ENCODE data around the gene IQCC. TPM values are rescaled to one million over a fixed set of nuclear protein-coding genes. Genes with fewer than 3 reads are reported as not detected.

Gene IQCC
- polyA plus RNA-seq, 1 of the 3 experiments (the other 2 are of a cell fraction) = 2.4 TPM

DNA sequence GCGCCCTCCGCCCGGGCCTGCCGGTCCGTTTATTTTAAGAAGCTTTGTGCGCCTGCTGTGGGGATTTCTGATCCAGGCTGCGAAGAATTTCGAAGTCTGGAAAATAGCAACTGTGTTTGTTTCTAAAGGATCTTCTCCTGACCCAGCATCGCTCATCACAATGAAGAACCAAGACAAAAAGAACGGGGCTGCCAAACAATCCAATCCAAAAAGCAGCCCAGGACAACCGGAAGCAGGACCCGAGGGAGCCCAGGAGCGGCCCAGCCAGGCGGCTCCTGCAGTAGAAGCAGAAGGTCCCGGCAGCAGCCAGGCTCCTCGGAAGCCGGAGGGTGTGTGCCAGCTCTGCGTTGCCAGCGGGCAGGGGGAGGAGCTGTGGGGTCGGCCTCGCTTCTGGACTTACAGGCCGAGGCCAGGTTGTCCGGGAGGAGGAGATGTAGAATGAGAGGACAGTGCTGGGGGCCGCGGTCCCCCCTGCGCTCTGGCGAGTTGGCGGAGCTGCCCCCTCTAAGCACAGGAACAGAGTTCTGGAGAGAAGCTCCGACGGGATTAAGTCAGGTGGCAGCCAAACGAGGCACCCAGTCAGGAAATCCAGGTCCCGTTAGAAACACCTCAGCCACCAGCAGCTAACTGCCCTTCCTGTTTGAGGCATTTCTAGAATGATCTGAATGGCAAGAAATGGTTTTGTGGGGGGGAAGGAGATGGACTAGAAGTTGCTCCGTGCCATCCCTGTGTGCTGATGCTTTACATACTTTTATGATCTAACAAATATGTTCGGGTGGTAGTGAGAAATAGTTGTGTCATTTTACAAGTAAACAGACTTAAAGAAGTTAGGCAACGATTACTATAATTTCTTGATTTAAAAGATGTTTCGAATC, 25.0 kb upstream of the IQCC start:
- Histone ChIP-seq H3K36me3 (replicated peaks in 1 of 2; ENCODE audit: control insufficient read depth in 1 of 2, insufficient read depth in 2 of 2, low read length in 1 of 2) (peaks cover 23 to 35% of the 10 kb centered on the region in 2 experiments), H3F3A (replicated peaks; ENCODE audit: insufficient read depth) (peaks cover 35% of the 10 kb centered on the region), H2AFZ (ENCODE audit: low read depth) (peak overlapping the region; percentile 77; the same call in 1 of the 2 replicates), H3K9me3 (no peaks in the 10 kb centered on the region), H3K27ac (ENCODE audit: low read depth in 2 of 2, low read length in 1 of 2) (peak overlapping the region; percentile 90 to 96), H3K79me2 (ENCODE audit: insufficient read depth) (peaks cover 52% of the 10 kb centered on the region), H3K27me3 (ENCODE audit: insufficient read depth) (no peaks in the 10 kb centered on the region), H3K9ac (peak overlapping the region; percentile 98), H3K9me2 (no peaks in the 10 kb centered on the region), H4K20me1 (ENCODE audit: insufficient read depth) (peaks cover 12% of the 10 kb centered on the region; the same call in 1 of the 2 replicates), H3K4me3 (ENCODE audit: low read depth in 2 of 2, low read length in 1 of 2) (peak overlapping the region; percentile 65 to 82), H3K4me1 (ENCODE audit: control insufficient read depth in 1 of 2, insufficient read depth in 2 of 2, low read depth in 1 of 2, low read length in 1 of 2) (peaks cover 18 to 25% of the 10 kb centered on the region in 2 experiments; a peak in 3 of 4 replicates), H3K4me2 (peak overlapping the region; percentile 97)
- TF ChIP-seq SIN3A (IDR thresholded peaks at IDR 0.05; ENCODE audit: borderline replicate concordance, low read depth, low read length) (peak; percentile 25; the same call in 1 of the 2 replicates), MXI1 (IDR thresholded peaks at IDR 0.05; ENCODE audit: low read depth, low read length) (no peak), CHD2 (IDR thresholded peaks at IDR 0.05; ENCODE audit: low read length, partially characterized antibody) (no peak), NFIC (IDR thresholded peaks at IDR 0.05; ENCODE audit: borderline replicate concordance) (no peak), TAF1 (IDR thresholded peaks at IDR 0.05; ENCODE audit: borderline replicate concordance, low read depth, low read length) (peak; percentile 22; the same call in 1 of the 2 replicates), TEAD4 (IDR thresholded peaks at IDR 0.05; ENCODE audit: borderline replicate concordance, insufficient read depth) (no peak), GABPA (IDR thresholded peaks at IDR 0.05; ENCODE audit: low read depth) (peak; percentile 21; the same call in 1 of the 2 replicates)
- TF ChIP-seq, protein P1, sequence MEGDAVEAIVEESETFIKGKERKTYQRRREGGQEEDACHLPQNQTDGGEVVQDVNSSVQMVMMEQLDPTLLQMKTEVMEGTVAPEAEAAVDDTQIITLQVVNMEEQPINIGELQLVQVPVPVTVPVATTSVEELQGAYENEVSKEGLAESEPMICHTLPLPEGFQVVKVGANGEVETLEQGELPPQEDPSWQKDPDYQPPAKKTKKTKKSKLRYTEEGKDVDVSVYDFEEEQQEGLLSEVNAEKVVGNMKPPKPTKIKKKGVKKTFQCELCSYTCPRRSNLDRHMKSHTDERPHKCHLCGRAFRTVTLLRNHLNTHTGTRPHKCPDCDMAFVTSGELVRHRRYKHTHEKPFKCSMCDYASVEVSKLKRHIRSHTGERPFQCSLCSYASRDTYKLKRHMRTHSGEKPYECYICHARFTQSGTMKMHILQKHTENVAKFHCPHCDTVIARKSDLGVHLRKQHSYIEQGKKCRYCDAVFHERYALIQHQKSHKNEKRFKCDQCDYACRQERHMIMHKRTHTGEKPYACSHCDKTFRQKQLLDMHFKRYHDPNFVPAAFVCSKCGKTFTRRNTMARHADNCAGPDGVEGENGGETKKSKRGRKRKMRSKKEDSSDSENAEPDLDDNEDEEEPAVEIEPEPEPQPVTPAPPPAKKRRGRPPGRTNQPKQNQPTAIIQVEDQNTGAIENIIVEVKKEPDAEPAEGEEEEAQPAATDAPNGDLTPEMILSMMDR (IDR thresholded peaks at IDR 0.05) = no peak; the same call in 1 of the 2 replicates
- DNase-seq = peak; percentile 80
- ChIA-PET POLR2A (interaction anchor here (0.7 to 3.4 kb wide), 9 partner anchors 10 to 1240 kb away, joined by 3 to 19 read pairs (median 6); partner anchors contain the start of genes CCDC28B, IQCC, KPNA6 and TMEM39B), CTCF (interaction anchor here (0.9 to 2.3 kb wide), 5 partner anchors 12 to 233 kb away, joined by 3 to 6 read pairs (median 3); partner anchors contain the start of gene KPNA6)
- 7% methylated on average over 27 of the region's 36 CpGs for WGBS (ENCODE audit: low lambda C conversion rate)

DNA sequence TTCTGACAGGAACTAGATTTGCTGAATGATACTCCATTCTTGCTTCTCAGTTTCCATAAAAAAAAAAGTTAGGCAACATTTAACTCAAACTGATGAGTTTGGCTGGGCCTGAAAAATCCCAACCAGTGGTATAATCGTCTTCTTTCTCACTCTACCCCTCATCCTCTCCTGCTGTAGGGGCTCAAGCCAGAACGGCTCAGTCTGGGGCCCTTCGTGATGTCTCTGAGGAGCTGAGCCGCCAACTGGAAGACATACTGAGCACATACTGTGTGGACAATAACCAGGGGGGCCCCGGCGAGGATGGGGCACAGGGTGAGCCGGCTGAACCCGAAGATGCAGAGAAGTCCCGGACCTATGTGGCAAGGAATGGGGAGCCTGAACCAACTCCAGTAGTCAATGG, 24.4 kb upstream of the IQCC start:
- peaks cover 32% of the 10 kb centered on the region for H3F3A ChIP-seq (replicated peaks; ENCODE audit: insufficient read depth)
- no peak for TF ChIP-seq JUND (IDR thresholded peaks at IDR 0.05)
- TF ChIP-seq GABPA (IDR thresholded peaks at IDR 0.05; ENCODE audit: low read depth) = no peak
- no peak for TF ChIP-seq NFIC (IDR thresholded peaks at IDR 0.05; ENCODE audit: borderline replicate concordance)
- no peak for TF ChIP-seq RAD21 (IDR thresholded peaks at IDR 0.05; ENCODE audit: low read length)
- TF ChIP-seq, protein P1 (IDR thresholded peaks at IDR 0.05) = no peak
- TF ChIP-seq, protein P2, sequence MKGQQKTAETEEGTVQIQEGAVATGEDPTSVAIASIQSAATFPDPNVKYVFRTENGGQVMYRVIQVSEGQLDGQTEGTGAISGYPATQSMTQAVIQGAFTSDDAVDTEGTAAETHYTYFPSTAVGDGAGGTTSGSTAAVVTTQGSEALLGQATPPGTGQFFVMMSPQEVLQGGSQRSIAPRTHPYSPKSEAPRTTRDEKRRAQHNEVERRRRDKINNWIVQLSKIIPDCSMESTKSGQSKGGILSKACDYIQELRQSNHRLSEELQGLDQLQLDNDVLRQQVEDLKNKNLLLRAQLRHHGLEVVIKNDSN (IDR thresholded peaks at IDR 0.05; ENCODE audit: borderline replicate concordance, low read depth) = no peak
- no peak for TF ChIP-seq TCF12 (IDR thresholded peaks at IDR 0.05)
- peak overlapping the region; percentile 98 for H3K9ac ChIP-seq
- H3K27me3 ChIP-seq (ENCODE audit: insufficient read depth) = no peaks in the 10 kb centered on the region
- H4K20me1 ChIP-seq (ENCODE audit: insufficient read depth) = peaks cover 17% of the 10 kb centered on the region
- H3K36me3 ChIP-seq (replicated peaks in 1 of 2; ENCODE audit: control insufficient read depth in 1 of 2, insufficient read depth in 2 of 2, low read length in 1 of 2) = peaks cover 25 to 42% of the 10 kb centered on the region in 2 experiments
- H3K4me1 ChIP-seq (ENCODE audit: control insufficient read depth in 1 of 2, insufficient read depth in 2 of 2, low read depth in 1 of 2, low read length in 1 of 2) = peaks cover 18 to 25% of the 10 kb centered on the region in 2 experiments; a peak in 3 of 4 replicates
- H3K27ac ChIP-seq (ENCODE audit: low read depth in 2 of 2, low read length in 1 of 2) = peak overlapping the region; percentile 90 to 96; a peak in 3 of 4 replicates
- peak overlapping the region; percentile 65 to 82 for H3K4me3 ChIP-seq (ENCODE audit: low read depth in 2 of 2, low read length in 1 of 2)
- 76% methylated on average over 9 of the region's 9 CpGs for WGBS (ENCODE audit: low lambda C conversion rate)
- ChIA-PET POLR2A (interaction anchor here (0.8 to 3.4 kb wide), 4 partner anchors 11 to 73 kb away, joined by 3 to 19 read pairs (median 9); partner anchors contain the start of gene KPNA6), CTCF (interaction anchor here (1.5 to 2.3 kb wide), 2 partner anchors 67 to 232 kb away, joined by 3 to 6 read pairs; no protein-coding TSS in a partner anchor)
- peak overlapping the region; percentile 97 for H3K4me2 ChIP-seq
- no peak for DNase-seq
- H3K9me3 ChIP-seq = no peaks in the 10 kb centered on the region
- H3K79me2 ChIP-seq (ENCODE audit: insufficient read depth) = peaks cover 59% of the 10 kb centered on the region
- no peaks in the 10 kb centered on the region for H3K9me2 ChIP-seq
- H2AFZ ChIP-seq (ENCODE audit: low read depth) = no peak overlapping the region
